Sigmoid colon (tissue), 4 donors: ENCODE measurements around the gene TCERG1L.

Experiments used
- CTCF ChIP-seq, 4 experiments: fragments of 450-650 bp in 3 of 4; fragments of 200-600 bp in 1 of 4; IDR thresholded peaks; one replicate each; pipeline ENCODE4 v1.5.1; 2016 to 2019; ENCODE audit warnings: antibody characterized with exemption in 4 of 4, mild to moderate bottlenecking in 3 of 4, moderate library complexity in 2 of 4
- EP300 ChIP-seq, 4 donors: sonication (generic); formaldehyde crosslinking; IDR thresholded peaks; one replicate each; pipeline ENCODE4 v1.6.1; 2017; ENCODE audit warnings: antibody characterized with exemption in 4 of 4
- POLR2A ChIP-seq, 2 donors: fragments of 450-650 bp; IDR thresholded peaks; one replicate each; pipeline ENCODE4 v1.6.1; 2016; ENCODE audit warnings: antibody characterized with exemption in 2 of 2, mild to moderate bottlenecking in 2 of 2, moderate library complexity in 2 of 2
- POLR2AphosphoS5 ChIP-seq, 4 donors: sonication (generic); formaldehyde crosslinking; IDR thresholded peaks; one replicate each; pipeline ENCODE4 v1.6.1; 2017; ENCODE audit warnings: antibody characterized with exemption in 4 of 4

DNA sequence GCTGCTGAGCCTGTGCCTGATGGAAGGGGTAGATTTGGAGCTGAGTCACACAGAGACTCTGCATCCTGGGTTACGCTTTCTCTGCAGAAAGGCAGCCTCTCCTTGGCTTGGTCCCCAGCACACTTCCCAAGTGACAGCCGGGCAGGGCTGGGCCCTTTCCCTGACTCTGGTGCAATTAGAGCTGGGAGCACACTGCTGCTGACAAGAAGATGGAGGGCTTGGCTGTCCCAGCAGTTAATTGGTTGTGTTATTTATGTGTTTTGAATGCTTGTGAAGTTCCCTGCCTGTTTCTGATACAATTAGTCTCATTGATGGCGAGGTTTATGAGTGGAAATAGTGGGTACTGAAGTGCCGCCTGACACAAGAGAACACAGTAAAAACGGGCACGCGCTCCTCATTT, 123.6 kb downstream of the TCERG1L start:
- TF ChIP-seq CTCF (IDR thresholded peaks at IDR 0.05) (no peak), POLR2AphosphoS5 (IDR thresholded peaks at IDR 0.05) (no peak), POLR2A (IDR thresholded peaks at IDR 0.05) (no peak), EP300 (IDR thresholded peaks at IDR 0.05) (no peak)
